Lower leg skin (tissue), 4 donors: Measurements from ENCODE around the gene DNER. TPM values are rescaled to one million over a fixed set of nuclear protein-coding genes. Genes with fewer than 3 reads are reported as not detected.

Experiments used
- DNase-seq, 2 donors: peaks; one replicate each; pipeline ENCODE4 v3.0.0-alpha.2; 2019; ENCODE audit warnings: low spot score in 2 of 2
- H3K4me3 ChIP-seq: fragments of 200-600 bp; sonication (generic); 2 replicates; pipeline ENCODE4 v1.5.1; 2017; ENCODE audit warnings: mild to moderate bottlenecking, low read depth; ENCODE audit not compliant: poor library complexity, severe bottlenecking
- CTCF ChIP-seq, 3 donors: fragments of 450-650 bp; IDR thresholded peaks; one replicate each; pipeline ENCODE4 v1.5.1; 2016; ENCODE audit warnings: antibody characterized with exemption in 3 of 3, mild to moderate bottlenecking in 3 of 3, moderate library complexity in 2 of 3
- POLR2A ChIP-seq, 2 donors: fragments of 450-650 bp; IDR thresholded peaks; one replicate each; pipeline ENCODE4 v1.6.1; 2016 to 2017; ENCODE audit warnings: antibody characterized with exemption in 2 of 2, mild to moderate bottlenecking in 1 of 2, moderate library complexity in 1 of 2
- WGBS, 2 donors: methylation state at CpG; one replicate each; pipeline ENCODE4 v1.1.5; 2018; 5-methylcytosine and 5-hydroxymethylcytosine counted together
- intact Hi-C: fragments of 100-400 bp; cut with DNase I; formaldehyde crosslinking; loops from one replicate; pipeline ENCODE4 v1.15.0; 2023; ENCODE audit warnings: low total_unique reads
- total RNA-seq, 4 donors: library from RNA; depleted of rRNA; stranded (reverse); fragments of >200 nt; gene quantifications; one replicate each; pipeline ENCODE4 v1.1.0, GENCODE V29; 2016

Gene DNER
- total RNA-seq, 4 donors from 2014 or later, result 2.8 to 20.1 (median 12.8) TPM

GRCh38 chr2:229485857-229486256, 228.5 kb downstream of the DNER start:
- DNase-seq, result no peak
- TF ChIP-seq CTCF (IDR thresholded peaks at IDR 0.05), result no peak
- no peak for TF ChIP-seq POLR2A (IDR thresholded peaks at IDR 0.05)
- intact Hi-C loops, result no loop called here
- 55 to 65% methylated on average over 8 of the region's 8 CpGs for WGBS, 2 donors
- H3K4me3 ChIP-seq, result no peak overlapping the region

- DNase-seq, result no peak
- intact Hi-C loops, result no loop called here
- TF ChIP-seq POLR2A (IDR thresholded peaks at IDR 0.05), result no peak
- TF ChIP-seq CTCF (IDR thresholded peaks at IDR 0.05), result no peak
- WGBS, 2 donors, result 71 to 79% methylated on average over 4 of the region's 4 CpGs
- no peak overlapping the region for H3K4me3 ChIP-seq
Observed at GRCh38 chr2:229477269-229477755, 237.0 kb downstream of the DNER start.

- intact Hi-C loops, result no loop called here
- 51 to 59% methylated on average over 7 of the region's 7 CpGs for WGBS, 2 donors
- TF ChIP-seq CTCF (IDR thresholded peaks at IDR 0.05) (no peak), POLR2A (IDR thresholded peaks at IDR 0.05) (no peak)
- no peak overlapping the region for H3K4me3 ChIP-seq
- DNase-seq, result no peak
Observed at GRCh38 chr2:229475778-229476177, 238.6 kb downstream of the DNER start.

GRCh38 chr2:229474125-229474524, 240.2 kb downstream of the DNER start:
- no peak overlapping the region for H3K4me3 ChIP-seq
- intact Hi-C loops, result no loop called here
- no peak for TF ChIP-seq POLR2A (IDR thresholded peaks at IDR 0.05)
- TF ChIP-seq CTCF (IDR thresholded peaks at IDR 0.05), result no peak
- 85 to 91% methylated on average over 4 of the region's 4 CpGs for WGBS, 2 donors
- DNase-seq, result no peak

- no peak for DNase-seq
- no peak overlapping the region for H3K4me3 ChIP-seq
- intact Hi-C loops, result no loop called here
- TF ChIP-seq CTCF (IDR thresholded peaks at IDR 0.05) (no peak), POLR2A (IDR thresholded peaks at IDR 0.05) (no peak)
- 91 to 96% methylated on average over 2 of the region's 2 CpGs for WGBS, 2 donors
Observed at GRCh38 chr2:229470781-229471180, 243.6 kb downstream of the DNER start.

GRCh38 chr2:229467783-229468182, 246.6 kb downstream of the DNER start:
- TF ChIP-seq CTCF (IDR thresholded peaks at IDR 0.05), result no peak
- TF ChIP-seq POLR2A (IDR thresholded peaks at IDR 0.05), result no peak
- intact Hi-C loops, result no loop called here
- H3K4me3 ChIP-seq, result no peak overlapping the region
- DNase-seq, result no peak
- WGBS, 2 donors, result 57 to 78% methylated on average over 7 of the region's 7 CpGs
